ENCODE data around the gene FEM1C. TPM values are rescaled to one million over a fixed set of nuclear protein-coding genes. Genes with fewer than 3 reads are reported as not detected.

Gene FEM1C
- total RNA-seq, 4 donors from 2014 or later, result 11.3 to 16.6 (median 14.3) TPM

DNA sequence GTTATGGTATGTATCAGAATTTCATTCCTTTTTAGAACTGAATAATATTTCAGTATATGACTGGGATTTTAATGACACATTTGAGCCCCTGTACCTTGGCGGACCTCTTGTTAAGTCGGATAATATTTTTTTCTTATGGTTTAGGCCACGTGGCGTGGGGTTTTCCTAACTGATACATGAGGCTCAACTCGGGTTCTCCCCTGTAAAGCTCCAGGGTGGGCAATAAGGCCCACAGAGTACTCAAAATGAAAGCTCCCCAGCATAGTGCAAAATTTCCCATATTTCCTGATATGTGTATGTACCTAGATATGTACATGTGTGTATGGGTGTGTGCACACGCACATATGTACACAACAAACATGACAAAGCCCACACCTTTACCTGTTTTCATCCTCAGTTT, 33.2 kb upstream of the FEM1C start:
- no peak for DNase-seq (ENCODE audit: low spot score in 2 of 2)
- intact Hi-C loops (cut with DNase I; ENCODE audit: low total_unique reads), result no loop called here
- TF ChIP-seq, protein P1, sequence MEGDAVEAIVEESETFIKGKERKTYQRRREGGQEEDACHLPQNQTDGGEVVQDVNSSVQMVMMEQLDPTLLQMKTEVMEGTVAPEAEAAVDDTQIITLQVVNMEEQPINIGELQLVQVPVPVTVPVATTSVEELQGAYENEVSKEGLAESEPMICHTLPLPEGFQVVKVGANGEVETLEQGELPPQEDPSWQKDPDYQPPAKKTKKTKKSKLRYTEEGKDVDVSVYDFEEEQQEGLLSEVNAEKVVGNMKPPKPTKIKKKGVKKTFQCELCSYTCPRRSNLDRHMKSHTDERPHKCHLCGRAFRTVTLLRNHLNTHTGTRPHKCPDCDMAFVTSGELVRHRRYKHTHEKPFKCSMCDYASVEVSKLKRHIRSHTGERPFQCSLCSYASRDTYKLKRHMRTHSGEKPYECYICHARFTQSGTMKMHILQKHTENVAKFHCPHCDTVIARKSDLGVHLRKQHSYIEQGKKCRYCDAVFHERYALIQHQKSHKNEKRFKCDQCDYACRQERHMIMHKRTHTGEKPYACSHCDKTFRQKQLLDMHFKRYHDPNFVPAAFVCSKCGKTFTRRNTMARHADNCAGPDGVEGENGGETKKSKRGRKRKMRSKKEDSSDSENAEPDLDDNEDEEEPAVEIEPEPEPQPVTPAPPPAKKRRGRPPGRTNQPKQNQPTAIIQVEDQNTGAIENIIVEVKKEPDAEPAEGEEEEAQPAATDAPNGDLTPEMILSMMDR (IDR thresholded peaks at IDR 0.05), result no peak
- no peak for TF ChIP-seq POLR2A (IDR thresholded peaks at IDR 0.05)
- WGBS, 2 donors, result 94 to 95% methylated on average over 6 of the region's 6 CpGs
- no peak overlapping the region for H3K4me3 ChIP-seq (ENCODE audit: low read depth, poor library complexity, severe bottlenecking)

DNA sequence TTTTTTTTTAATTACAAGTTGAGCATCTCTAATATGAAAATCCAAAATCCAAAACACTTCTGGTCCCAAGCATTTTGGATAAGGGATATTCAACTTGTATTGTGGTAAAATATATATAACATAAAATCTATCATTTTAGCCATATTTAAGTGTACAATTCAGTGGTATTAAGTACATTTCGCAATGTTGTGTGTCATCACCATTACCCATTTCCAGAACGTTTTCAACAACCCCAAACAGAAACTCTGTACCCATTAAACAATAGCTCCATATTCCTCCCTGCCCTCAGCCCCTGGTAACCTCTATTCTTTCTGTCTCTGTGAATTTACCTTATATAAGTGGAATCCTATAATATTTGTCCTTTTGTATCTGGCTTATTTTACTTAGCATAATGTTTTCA, 32.8 kb upstream of the FEM1C start:
- no peak for DNase-seq (ENCODE audit: low spot score in 2 of 2)
- intact Hi-C loops (cut with DNase I; ENCODE audit: low total_unique reads), result no loop called here
- WGBS, 2 donors, result 81 to 83% methylated on average over 2 of the region's 2 CpGs
- TF ChIP-seq POLR2A (IDR thresholded peaks at IDR 0.05), result no peak
- TF ChIP-seq, protein P1 (IDR thresholded peaks at IDR 0.05), result no peak
- H3K4me3 ChIP-seq (ENCODE audit: low read depth, poor library complexity, severe bottlenecking), result no peak overlapping the region

DNA sequence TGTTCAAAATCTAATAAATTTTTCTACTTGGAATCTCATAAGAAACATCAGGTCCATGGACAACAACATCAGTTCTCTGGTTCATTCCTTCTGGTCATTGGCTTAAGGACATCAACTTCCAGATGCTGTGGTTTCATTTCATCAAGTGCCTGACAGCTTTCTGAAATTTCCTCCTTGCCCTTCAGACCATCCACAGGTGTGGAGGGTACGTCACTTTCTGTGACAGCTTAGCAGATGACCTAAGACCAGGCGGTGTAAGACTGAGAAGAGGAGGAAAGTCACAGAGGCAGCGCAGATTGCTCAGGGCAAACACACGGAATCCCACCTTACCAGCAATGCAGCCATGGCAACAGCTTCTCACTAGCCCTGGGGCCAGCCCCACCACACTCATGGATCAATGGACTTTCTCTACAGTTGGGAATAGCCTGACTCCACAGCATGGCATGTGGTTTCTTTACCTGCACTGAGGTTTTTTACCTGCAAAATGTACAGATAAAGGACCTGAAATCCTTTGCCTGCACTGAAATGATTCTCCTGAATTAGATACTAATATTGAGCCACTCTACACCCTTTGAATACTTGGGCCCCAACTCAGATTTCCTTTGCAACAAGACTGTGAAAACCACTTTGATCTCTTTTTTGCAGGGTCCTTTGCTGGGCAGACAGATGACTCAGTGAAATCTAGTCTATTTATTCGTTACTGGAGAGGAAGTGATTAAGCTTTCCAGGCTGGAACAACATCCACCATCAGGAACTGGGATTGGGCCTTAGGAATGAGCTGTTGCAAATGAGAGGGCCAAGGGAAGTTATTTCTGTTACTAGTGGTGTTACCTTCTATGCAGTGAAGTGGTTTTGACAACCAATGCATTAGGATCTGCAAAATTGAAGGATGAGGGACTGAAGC, 30.8 kb upstream of the FEM1C start:
- H3K4me3 ChIP-seq (ENCODE audit: low read depth, poor library complexity, severe bottlenecking), result no peak overlapping the region
- intact Hi-C loops (cut with DNase I; ENCODE audit: low total_unique reads), result no loop called here
- TF ChIP-seq, protein P1 (IDR thresholded peaks at IDR 0.05), result no peak
- no peak for TF ChIP-seq POLR2A (IDR thresholded peaks at IDR 0.05)
- DNase-seq (ENCODE audit: low spot score in 2 of 2), result no peak
- WGBS, 2 donors, result 84 to 86% methylated on average over 5 of the region's 5 CpGs

DNA sequence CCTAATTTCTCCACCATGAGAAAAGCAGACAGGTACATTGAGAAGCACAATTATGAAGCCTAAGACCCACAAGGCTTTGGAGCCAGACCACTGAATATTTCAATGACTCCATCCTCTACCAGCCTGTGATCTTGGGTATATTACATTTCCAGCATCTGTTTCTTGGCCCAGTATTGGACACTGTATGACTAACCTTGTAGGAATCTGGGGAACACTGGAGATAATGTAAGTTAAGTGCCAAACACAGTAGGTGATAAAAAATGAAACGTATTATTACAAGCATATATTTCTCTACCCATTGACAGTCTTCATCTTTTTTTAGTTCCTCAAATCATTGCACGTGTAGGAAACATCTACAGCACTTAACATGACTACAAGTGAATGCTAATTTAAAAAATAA, 28.6 kb upstream of the FEM1C start:
- H3K4me3 ChIP-seq (ENCODE audit: low read depth, poor library complexity, severe bottlenecking), result no peak overlapping the region
- no peak for DNase-seq (ENCODE audit: low spot score in 2 of 2)
- no peak for TF ChIP-seq POLR2A (IDR thresholded peaks at IDR 0.05)
- intact Hi-C loops (cut with DNase I; ENCODE audit: low total_unique reads), result no loop called here
- 47 to 61% methylated on average over 2 of the region's 2 CpGs for WGBS, 2 donors

DNA sequence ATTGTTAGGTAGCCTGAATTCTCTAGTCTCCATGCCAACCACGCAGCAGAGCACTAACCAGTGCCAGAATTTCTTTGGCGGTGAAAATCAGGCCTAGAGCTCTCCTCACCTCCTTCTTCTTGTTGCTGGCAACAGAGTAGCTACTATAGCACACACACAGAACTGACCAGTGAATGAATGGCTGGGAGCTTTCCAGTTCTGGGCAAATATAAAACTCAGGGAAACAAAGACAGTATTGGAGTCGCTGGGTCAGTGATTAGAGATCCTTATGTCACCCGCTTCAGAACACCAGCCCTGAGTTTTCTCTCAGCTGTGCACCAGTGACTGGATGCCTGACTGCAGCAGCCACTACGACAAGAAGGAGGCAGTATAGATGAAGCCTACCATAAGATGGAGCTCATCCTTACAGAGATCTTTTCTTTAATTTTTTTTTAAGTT, 26.9 kb upstream of the FEM1C start:
- no peak overlapping the region for H3K4me3 ChIP-seq (ENCODE audit: low read depth, poor library complexity, severe bottlenecking)
- WGBS, 2 donors, result 77 to 81% methylated on average over 5 of the region's 5 CpGs
- no peak for DNase-seq (ENCODE audit: low spot score in 2 of 2)
- no peak for TF ChIP-seq POLR2A (IDR thresholded peaks at IDR 0.05)
- TF ChIP-seq, protein P1 (IDR thresholded peaks at IDR 0.05), result no peak
- intact Hi-C loops (cut with DNase I; ENCODE audit: low total_unique reads), result no loop called here

DNA sequence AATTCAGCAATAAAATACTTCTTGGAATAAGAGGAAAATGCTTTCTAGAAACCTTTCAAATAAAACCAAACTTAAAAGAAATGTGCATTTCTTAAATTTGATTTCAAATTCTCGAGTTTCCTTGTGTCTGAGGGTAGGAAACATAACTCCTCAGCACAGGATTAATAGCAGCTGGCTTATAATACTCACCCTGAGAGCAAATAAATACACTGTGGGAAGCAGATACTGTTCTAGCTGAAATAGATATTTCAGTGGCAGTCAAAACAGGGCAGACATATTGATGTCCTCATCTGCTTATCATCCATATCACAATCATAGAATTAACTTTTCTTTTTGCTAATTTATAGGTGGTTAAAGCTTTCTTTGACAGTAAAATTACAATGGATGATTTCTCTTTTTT, 24.1 kb upstream of the FEM1C start:
- no peak overlapping the region for H3K4me3 ChIP-seq (ENCODE audit: low read depth, poor library complexity, severe bottlenecking)
- TF ChIP-seq, protein P1 (IDR thresholded peaks at IDR 0.05), result no peak
- no peak for TF ChIP-seq POLR2A (IDR thresholded peaks at IDR 0.05)
- intact Hi-C loops (cut with DNase I; ENCODE audit: low total_unique reads), result no loop called here
- WGBS, 2 donors, result 77 to 93% methylated on average over 1 of the region's 1 CpG
- DNase-seq (ENCODE audit: low spot score in 2 of 2), result no peak

Data from lower leg skin (tissue), 4 donors.